Suprapubic skin (tissue), 4 donors: ENCODE measurements around the gene DNAJC27. TPM values are rescaled to one million over a fixed set of nuclear protein-coding genes. Genes with fewer than 3 reads are reported as not detected.
"Not testable (repeated sequence)": the region's sequence is repeated elsewhere in the genome, so short reads cannot be mapped to it uniquely, and the experiment has no call there.

ENCODE experiments used
- DNase-seq, 2 donors: peaks; one replicate each; pipeline ENCODE4 v3.0.0-alpha.2; 2019; ENCODE audit warnings: low spot score in 2 of 2
- H3K27ac ChIP-seq: fragments of 200-600 bp; sonication (generic); one replicate; pipeline ENCODE4 v1.5.1; 2019
- H3K27me3 ChIP-seq: fragments of 200-600 bp; sonication (generic); one replicate; pipeline ENCODE4 v1.5.1; 2019
- H3K36me3 ChIP-seq: fragments of 200-600 bp; sonication (generic); one replicate; pipeline ENCODE4 v1.5.1; 2019
- H3K4me1 ChIP-seq: fragments of 200-600 bp; sonication (generic); one replicate; pipeline ENCODE4 v1.5.1; 2019
- H3K4me3 ChIP-seq: fragments of 200-600 bp; sonication (generic); one replicate; pipeline ENCODE4 v1.5.1; 2019; ENCODE audit warnings: mild to moderate bottlenecking
- H3K9me3 ChIP-seq: fragments of 200-600 bp; sonication (generic); one replicate; pipeline ENCODE4 v1.5.1; 2019
- CTCF ChIP-seq, 2 donors: fragments of 200-600 bp in 1 of 2; fragments of 450-650 bp in 1 of 2; sonication (generic) in 1 of 2; IDR thresholded peaks; one replicate each; pipeline ENCODE4 v1.5.1; 2016 to 2019; ENCODE audit warnings: antibody characterized with exemption in 2 of 2, mild to moderate bottlenecking in 1 of 2, moderate library complexity in 1 of 2
- EP300 ChIP-seq: sonication (generic); formaldehyde crosslinking; IDR thresholded peaks from one replicate; pipeline ENCODE4 v1.6.1; 2017; ENCODE audit warnings: antibody characterized with exemption
- POLR2A ChIP-seq, 2 donors: fragments of 450-650 bp; IDR thresholded peaks; one replicate each; pipeline ENCODE4 v1.6.1; 2017; ENCODE audit warnings: antibody characterized with exemption in 2 of 2, mild to moderate bottlenecking in 2 of 2, moderate library complexity in 2 of 2
- POLR2AphosphoS5 ChIP-seq, 3 donors: sonication (generic); formaldehyde crosslinking; IDR thresholded peaks; one replicate each; pipeline ENCODE4 v1.6.1; 2017; ENCODE audit warnings: antibody characterized with exemption in 3 of 3
- WGBS: methylation state at CpG from one replicate; pipeline ENCODE4 v1.1.5; 2018; 5-methylcytosine and 5-hydroxymethylcytosine counted together
- total RNA-seq, 4 donors: library from RNA; depleted of rRNA; stranded (reverse); fragments of >200 nt; gene quantifications; one replicate each; pipeline ENCODE4 v1.1.0, GENCODE V29; 2016

Gene DNAJC27
- total RNA-seq, 4 donors from 2014 or later, result 3.1 to 6.4 (median 4.3) TPM

GRCh38 chr2:25001325-25001637 is 29.5 kb upstream of the DNAJC27 start:
- WGBS, result 86% methylated on average over 7 of the region's 7 CpGs
- no peaks in the 10 kb centered on the region for H3K9me3 ChIP-seq
- no peaks in the 10 kb centered on the region for H3K36me3 ChIP-seq
- no peak for TF ChIP-seq POLR2AphosphoS5 (IDR thresholded peaks at IDR 0.05)
- TF ChIP-seq EP300, result no peak
- TF ChIP-seq CTCF (IDR thresholded peaks at IDR 0.05), result no peak
- no peak for TF ChIP-seq POLR2A (IDR thresholded peaks at IDR 0.05)
- DNase-seq, result no peak
- no peak overlapping the region for H3K4me3 ChIP-seq
- H3K27ac ChIP-seq, result no peak overlapping the region
- no peaks in the 10 kb centered on the region for H3K27me3 ChIP-seq
- H3K4me1 ChIP-seq, result no peaks in the 10 kb centered on the region

- no peak for DNase-seq
Observed at GRCh38 chr2:25000503-25001324, 29.0 kb upstream of the DNAJC27 start.

GRCh38 chr2:25000036-25000435 is 28.3 kb upstream of the DNAJC27 start:
- H3K4me3 ChIP-seq, result no peak overlapping the region
- 65% methylated on average over 4 of the region's 4 CpGs for WGBS

More at GRCh38 chr2:25000503-25001324, 29.0 kb upstream of the DNAJC27 start:
- TF ChIP-seq CTCF (IDR thresholded peaks at IDR 0.05) (no peak), POLR2AphosphoS5 (IDR thresholded peaks at IDR 0.05) (no peak), POLR2A (IDR thresholded peaks at IDR 0.05) (no peak), EP300 (no peak)
- Histone ChIP-seq H3K4me1 (no peaks in the 10 kb centered on the region), H3K4me3 (no peak overlapping the region), H3K27me3 (no peaks in the 10 kb centered on the region), H3K27ac (no peak overlapping the region), H3K36me3 (no peaks in the 10 kb centered on the region), H3K9me3 (no peaks in the 10 kb centered on the region)
- WGBS, result 70% methylated on average over 6 of the region's 6 CpGs

GRCh38 chr2:24999097-24999496 is 27.3 kb upstream of the DNAJC27 start:
- not testable (repeated sequence) for DNase-seq, H3K4me1 ChIP-seq, H3K27me3 ChIP-seq, H3K36me3 ChIP-seq, H3K27ac ChIP-seq, H3K4me3 ChIP-seq, H3K9me3 ChIP-seq
- 80% methylated on average over 8 of the region's 8 CpGs for WGBS

More at GRCh38 chr2:25000036-25000435, 28.3 kb upstream of the DNAJC27 start:
- no peaks in the 10 kb centered on the region for H3K4me1 ChIP-seq
- DNase-seq, result no peak
- H3K27ac ChIP-seq, result no peak overlapping the region
- TF ChIP-seq CTCF (IDR thresholded peaks at IDR 0.05) (no peak), EP300 (no peak), POLR2AphosphoS5 (IDR thresholded peaks at IDR 0.05) (no peak), POLR2A (IDR thresholded peaks at IDR 0.05) (no peak)
- H3K27me3 ChIP-seq, result no peaks in the 10 kb centered on the region
- no peaks in the 10 kb centered on the region for H3K36me3 ChIP-seq
- no peaks in the 10 kb centered on the region for H3K9me3 ChIP-seq

- no peak overlapping the region for H3K27ac ChIP-seq
- TF ChIP-seq POLR2AphosphoS5 (IDR thresholded peaks at IDR 0.05) (no peak), EP300 (no peak), POLR2A (IDR thresholded peaks at IDR 0.05) (no peak), CTCF (IDR thresholded peaks at IDR 0.05) (no peak)
- WGBS, result 71% methylated on average over 1 of the region's 1 CpG
Observed at GRCh38 chr2:24994146-24994724, 22.5 kb upstream of the DNAJC27 start.

More at GRCh38 chr2:24994146-24994724, 22.5 kb upstream of the DNAJC27 start:
- Histone ChIP-seq H3K4me1 (peaks cover 4% of the 10 kb centered on the region), H3K9me3 (no peaks in the 10 kb centered on the region), H3K4me3 (no peak overlapping the region), H3K36me3 (no peaks in the 10 kb centered on the region), H3K27me3 (no peaks in the 10 kb centered on the region)
- DNase-seq, result no peak
